GM12873 (cell line): ENCODE results near the gene PLXND1.

ENCODE experiments used
- CTCF ChIP-seq: IDR thresholded peaks from 2 replicates; pipeline ENCODE4 v1.5.1; 2012; ENCODE audit warnings: low read depth, mild to moderate bottlenecking, moderate library complexity, low read length, control low read depth; ENCODE audit not compliant: insufficient read depth; ENCODE audit errors: missing control alignments

PLXND1 gene

GRCh38 chr3:129600348-129600747 is 6.1 kb downstream of the PLXND1 start:
- TF ChIP-seq CTCF, result no peak

GRCh38 chr3:129599607-129600006 is 6.9 kb downstream of the PLXND1 start:
- TF ChIP-seq CTCF, result no peak

- no peak for TF ChIP-seq CTCF
These were observed 7.4 kb downstream of the PLXND1 start for GRCh38 chr3:129599073-129599472.

- no peak for TF ChIP-seq CTCF
These were observed 8.0 kb downstream of the PLXND1 start for GRCh38 chr3:129598484-129598883.

GRCh38 chr3:129598000-129598381 is 8.5 kb downstream of the PLXND1 start:
- TF ChIP-seq CTCF, result no peak

GRCh38 chr3:129597087-129597999 is 9.1 kb downstream of the PLXND1 start:
- no peak for TF ChIP-seq CTCF

GRCh38 chr3:129596194-129597086 is 10.0 kb downstream of the PLXND1 start:
- no peak for TF ChIP-seq CTCF
